ENCODE results near the gene EHMT1.

The EHMT1 gene

GRCh38 chr9:137814841-137815240 is 196.0 kb downstream of the EHMT1 start:
- TF ChIP-seq FOXP2 (optimal IDR thresholded peaks at IDR 0.05; ENCODE audit: borderline replicate concordance, extremely low read depth, extremely low read length, insufficient read depth) (no peak), SIN3A (IDR thresholded peaks at IDR 0.05; ENCODE audit: borderline replicate concordance, insufficient read depth, low read length) (no peak), POLR2AphosphoS5 (IDR thresholded peaks at IDR 0.05; ENCODE audit: low read depth, low read length) (no peak), TAF1 (IDR thresholded peaks at IDR 0.05; ENCODE audit: borderline replicate concordance, insufficient read depth, low read length) (no peak), REST (IDR thresholded peaks at IDR 0.05; ENCODE audit: insufficient read depth in 1 of 2, low read depth in 2 of 2, low read length in 2 of 2) (no peak)

- TF ChIP-seq REST (IDR thresholded peaks at IDR 0.05; ENCODE audit: insufficient read depth in 1 of 2, low read depth in 2 of 2, low read length in 2 of 2) (no peak), POLR2AphosphoS5 (IDR thresholded peaks at IDR 0.05; ENCODE audit: low read depth, low read length) (no peak)
These were observed 196.8 kb downstream of the EHMT1 start for GRCh38 chr9:137815256-137816255.

GRCh38 chr9:137816531-137817235 is 197.9 kb downstream of the EHMT1 start:
- TF ChIP-seq FOXP2 (optimal IDR thresholded peaks at IDR 0.05; ENCODE audit: borderline replicate concordance, extremely low read depth, extremely low read length, insufficient read depth) (no peak), REST (IDR thresholded peaks at IDR 0.05; ENCODE audit: insufficient read depth in 1 of 2, low read depth in 2 of 2, low read length in 2 of 2) (no peak), POLR2AphosphoS5 (IDR thresholded peaks at IDR 0.05; ENCODE audit: low read depth, low read length) (no peak), TAF1 (IDR thresholded peaks at IDR 0.05; ENCODE audit: borderline replicate concordance, insufficient read depth, low read length) (no peak), SIN3A (IDR thresholded peaks at IDR 0.05; ENCODE audit: borderline replicate concordance, insufficient read depth, low read length) (no peak)

GRCh38 chr9:137817236-137818200 is 198.7 kb downstream of the EHMT1 start:
- TF ChIP-seq SIN3A (IDR thresholded peaks at IDR 0.05; ENCODE audit: borderline replicate concordance, insufficient read depth, low read length): no peak
- no peak for TF ChIP-seq FOXP2 (optimal IDR thresholded peaks at IDR 0.05; ENCODE audit: borderline replicate concordance, extremely low read depth, extremely low read length, insufficient read depth)
- no peak for TF ChIP-seq POLR2AphosphoS5 (IDR thresholded peaks at IDR 0.05; ENCODE audit: low read depth, low read length)
- no peak for TF ChIP-seq REST (IDR thresholded peaks at IDR 0.05; ENCODE audit: insufficient read depth in 1 of 2, low read depth in 2 of 2, low read length in 2 of 2)
- no peak for TF ChIP-seq TAF1 (IDR thresholded peaks at IDR 0.05; ENCODE audit: borderline replicate concordance, insufficient read depth, low read length)
